ENCODE measurements around the gene KLHL12.

Gene KLHL12

GRCh38 chr1:202873026-202873425 is 54.0 kb downstream of the KLHL12 start:
- H3K4me3 ChIP-seq (replicated peaks; ENCODE audit: low read depth, low read length): no peak overlapping the region
- no peak for DNase-seq (ENCODE audit: extremely low read depth, low read depth)
- TF ChIP-seq CTCF (IDR thresholded peaks at IDR 0.05; ENCODE audit: low read depth, low read length, missing control alignments): no peak

GRCh38 chr1:202871367-202871766 is 55.7 kb downstream of the KLHL12 start:
- no peak for DNase-seq (ENCODE audit: extremely low read depth, low read depth)
- H3K4me3 ChIP-seq (replicated peaks; ENCODE audit: low read depth, low read length): no peak overlapping the region
- TF ChIP-seq CTCF (IDR thresholded peaks at IDR 0.05; ENCODE audit: low read depth, low read length, missing control alignments): no peak

GRCh38 chr1:202862679-202863560 is 64.1 kb downstream of the KLHL12 start:
- no peak for TF ChIP-seq CTCF (IDR thresholded peaks at IDR 0.05; ENCODE audit: low read depth, low read length, missing control alignments)
- H3K4me3 ChIP-seq (replicated peaks; ENCODE audit: low read depth, low read length): no peak overlapping the region
- no peak for DNase-seq (ENCODE audit: extremely low read depth, low read depth)

DNA sequence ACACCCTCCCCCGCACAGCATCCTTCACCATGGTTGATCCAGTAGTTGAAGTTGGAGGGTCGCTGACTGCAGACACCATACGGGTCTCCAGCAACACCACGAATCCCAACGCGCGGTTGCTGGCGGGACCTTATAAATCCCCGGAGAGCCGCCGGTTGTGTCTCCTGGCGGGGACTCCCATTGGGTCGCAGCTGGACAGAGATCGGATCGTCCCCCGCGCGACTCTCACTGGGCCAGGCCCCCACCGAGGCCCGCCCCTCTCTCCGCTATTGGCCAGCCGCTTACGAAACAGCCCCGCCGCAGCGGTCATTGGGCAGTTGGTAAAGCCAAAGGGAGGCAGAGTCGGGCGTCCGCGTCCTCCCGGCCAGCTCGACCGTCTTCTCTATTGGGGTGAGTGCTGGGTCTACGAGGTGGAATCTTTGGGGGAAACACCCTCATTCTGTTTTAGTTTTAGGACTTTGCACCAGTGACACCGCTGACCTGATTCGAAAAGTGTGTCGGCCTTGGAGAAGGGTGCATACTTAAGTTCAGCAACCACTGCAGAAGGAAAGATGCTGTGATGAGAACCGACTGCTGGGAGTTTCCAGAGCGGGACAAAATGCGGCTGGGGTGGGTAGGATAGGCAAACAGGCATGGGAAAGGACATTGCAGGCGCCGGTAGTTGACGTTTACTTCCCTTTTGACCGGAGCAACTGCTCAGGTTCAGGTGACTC is 65.5 kb downstream of the KLHL12 start:
- TF ChIP-seq CTCF (IDR thresholded peaks at IDR 0.05; ENCODE audit: low read depth, low read length, missing control alignments): no peak
- DNase-seq (ENCODE audit: extremely low read depth, low read depth): peak; percentile 41
- H3K4me3 ChIP-seq (replicated peaks; ENCODE audit: low read depth, low read length): peak overlapping the region; percentile 63

GRCh38 chr1:202860744-202861419 is 66.2 kb downstream of the KLHL12 start:
- TF ChIP-seq CTCF (IDR thresholded peaks at IDR 0.05; ENCODE audit: low read depth, low read length, missing control alignments): no peak
- peak overlapping the region; percentile 63 for H3K4me3 ChIP-seq (replicated peaks; ENCODE audit: low read depth, low read length)
- DNase-seq (ENCODE audit: extremely low read depth, low read depth): no peak

- no peak for DNase-seq (ENCODE audit: extremely low read depth, low read depth)
- no peak overlapping the region for H3K4me3 ChIP-seq (replicated peaks; ENCODE audit: low read depth, low read length)
- TF ChIP-seq CTCF (IDR thresholded peaks at IDR 0.05; ENCODE audit: low read depth, low read length, missing control alignments): no peak
These were observed 68.1 kb downstream of the KLHL12 start for GRCh38 chr1:202858789-202859414.
